OCI-LY7 (cell line): Measurements from ENCODE around the gene S100A6.

Source experiments
- EZH2phosphoT487 ChIP-seq: fragments of 200-600 bp; sonication (generic); IDR thresholded peaks from 2 replicates; pipeline ENCODE4 v1.6.1; 2018; ENCODE audit warnings: low read depth, borderline replicate concordance, mild to moderate bottlenecking, mixed run types, antibody characterized with exemption, low read length, moderate library complexity, mixed read lengths
- TF ChIP-seq, protein P1 (sequence below): fragments of 200-600 bp; sonication (generic); conservative IDR thresholded peaks from 2 replicates; pipeline ENCODE4 v1.5.1; 2014; ENCODE audit warnings: mild to moderate bottlenecking, antibody characterized with exemption, low read length, moderate library complexity, mixed read lengths

DNA sequence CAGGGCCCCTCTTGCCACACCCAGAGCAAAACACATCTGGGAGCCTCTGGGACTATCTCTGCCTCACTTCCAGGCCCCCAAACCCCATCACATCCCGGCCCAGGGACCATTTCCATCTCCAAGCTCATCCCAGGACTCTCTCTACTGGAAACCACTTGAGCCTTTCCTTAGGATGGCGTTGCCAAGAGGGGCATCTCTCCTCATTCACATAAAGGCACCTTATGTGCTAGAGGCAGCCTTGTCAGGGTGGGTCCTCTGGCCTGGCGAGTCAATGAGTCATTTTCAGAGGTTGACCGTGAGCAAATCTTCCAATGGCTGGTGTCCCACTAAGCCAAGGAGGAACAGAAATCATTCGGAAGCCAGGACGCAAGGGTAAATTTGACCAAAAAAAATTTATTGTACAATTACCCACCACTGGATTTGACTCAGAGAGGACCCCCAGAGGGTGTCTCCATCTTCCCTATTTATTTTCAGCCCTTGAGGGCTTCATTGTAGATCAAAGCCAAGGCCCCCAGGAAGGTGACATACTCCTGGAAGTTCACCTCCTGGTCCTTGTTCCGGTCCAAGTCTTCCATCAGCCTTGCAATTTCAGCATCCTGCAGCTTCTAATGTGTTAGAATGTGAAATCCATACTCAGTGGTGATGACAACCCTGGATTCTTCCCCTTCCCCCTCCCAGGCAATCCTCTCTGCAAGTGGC lies 1.4 kb downstream of the S100A6 start:
- TF ChIP-seq, protein P1, sequence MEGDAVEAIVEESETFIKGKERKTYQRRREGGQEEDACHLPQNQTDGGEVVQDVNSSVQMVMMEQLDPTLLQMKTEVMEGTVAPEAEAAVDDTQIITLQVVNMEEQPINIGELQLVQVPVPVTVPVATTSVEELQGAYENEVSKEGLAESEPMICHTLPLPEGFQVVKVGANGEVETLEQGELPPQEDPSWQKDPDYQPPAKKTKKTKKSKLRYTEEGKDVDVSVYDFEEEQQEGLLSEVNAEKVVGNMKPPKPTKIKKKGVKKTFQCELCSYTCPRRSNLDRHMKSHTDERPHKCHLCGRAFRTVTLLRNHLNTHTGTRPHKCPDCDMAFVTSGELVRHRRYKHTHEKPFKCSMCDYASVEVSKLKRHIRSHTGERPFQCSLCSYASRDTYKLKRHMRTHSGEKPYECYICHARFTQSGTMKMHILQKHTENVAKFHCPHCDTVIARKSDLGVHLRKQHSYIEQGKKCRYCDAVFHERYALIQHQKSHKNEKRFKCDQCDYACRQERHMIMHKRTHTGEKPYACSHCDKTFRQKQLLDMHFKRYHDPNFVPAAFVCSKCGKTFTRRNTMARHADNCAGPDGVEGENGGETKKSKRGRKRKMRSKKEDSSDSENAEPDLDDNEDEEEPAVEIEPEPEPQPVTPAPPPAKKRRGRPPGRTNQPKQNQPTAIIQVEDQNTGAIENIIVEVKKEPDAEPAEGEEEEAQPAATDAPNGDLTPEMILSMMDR, result no peak
- TF ChIP-seq EZH2phosphoT487, result no peak
